HCT116 (cell line): ENCODE results near the gene CRADD. TPM values are rescaled to one million over a fixed set of nuclear protein-coding genes. Genes with fewer than 3 reads are reported as not detected.

Experiments used
- ATAC-seq: fragments of 200-7000 bp; cut with Tn5 transposase; 2 replicates; pipeline ENCODE4 v1.9.1; 2020; ENCODE audit warnings: mild to moderate bottlenecking, moderate library complexity
- BruUV-seq: library from RNA; stranded (reverse); fragments of 400-500 nt; replicated peaks from 2 replicates; lab custom pipeline; 2021; lab: Mats Ljungman, UMichigan
- CTCF ChIA-PET: fragments of 300-600 bp; sonication (Branson Sonifier 250); formaldehyde crosslinking; loops from one replicate; lab custom pipeline; 2021; ENCODE audit warnings: antibody characterized with exemption; lab: Charles Lee
- POLR2A ChIA-PET: fragments of 300-600, 350-600 bp; sonication (Branson Sonifier 250); formaldehyde crosslinking; loops from one replicate; lab custom pipeline; 2021; ENCODE audit warnings: antibody characterized with exemption; lab: Charles Lee
- RAD21 ChIA-PET, 2 experiments: fragments of 300-600 bp; sonication (Branson Sonifier 250); formaldehyde crosslinking; loops; one replicate each; lab custom pipeline; 2023; ENCODE audit warnings: low total read pairs in 2 of 2; ENCODE audit not compliant: uncharacterized antibody in 2 of 2, unreplicated experiment in 2 of 2, low non-redundant PET in 1 of 2; lab: Charles Lee
- DNase-seq: peaks from one replicate; pipeline ENCODE4 v3.0.0-alpha.2; 2010; ENCODE audit warnings: low read depth, low spot score
- H2AFZ ChIP-seq: fragments of 200-600 bp; shearing (Covaris generic), sonication (generic); 2 replicates; pipeline ENCODE4 v1.6.1; 2017; ENCODE audit warnings: low read depth, mixed run types, mixed read lengths, antibody characterized with exemption, low read length; ENCODE audit not compliant: poor library complexity, severe bottlenecking
- H3K27ac ChIP-seq: 2 replicates; pipeline ENCODE4 v1.5.1; 2012; ENCODE audit warnings: low read depth, low read length
- H3K27me3 ChIP-seq: fragments of 200-600 bp; sonication (generic); 2 replicates; pipeline ENCODE4 v1.6.1; 2016; ENCODE audit warnings: mixed run types, low read length, mixed read lengths; ENCODE audit not compliant: insufficient read depth
- H3K36me3 ChIP-seq, 2 experiments: fragments of 200-500 bp in 1 of 2; fragments of 200-600 bp in 1 of 2; sonication (Bioruptor generic) in 1 of 2; sonication (generic) in 1 of 2; 2 replicates each; pipeline versions ENCODE4 v1.5.1 to v1.6.1; 2014 to 2016; ENCODE audit warnings: low read length in 2 of 2, inconsistent platforms in 1 of 2, mixed read lengths in 1 of 2, mixed run types in 1 of 2; ENCODE audit not compliant: insufficient read depth in 2 of 2, control insufficient read depth in 1 of 2
- H3K4me1 ChIP-seq, 2 experiments: fragments of 200-600 bp in 1 of 2; sonication (generic) in 1 of 2; 2 replicates each; pipeline versions ENCODE4 v1.5.1 to v1.6.1; 2012 to 2017; ENCODE audit warnings: low read length in 2 of 2, inconsistent platforms in 1 of 2, mild to moderate bottlenecking in 1 of 2, mixed read lengths in 1 of 2, mixed run types in 1 of 2, moderate library complexity in 1 of 2; ENCODE audit not compliant: insufficient read depth in 2 of 2, control insufficient read depth in 1 of 2
- H3K4me2 ChIP-seq: fragments of 200-600 bp; sonication (generic); 2 replicates; pipeline ENCODE4 v1.6.1; 2017; ENCODE audit warnings: mixed run types, low read length, mixed read lengths
- H3K4me3 ChIP-seq, 2 experiments: fragments of 200-600 bp in 1 of 2; sonication (generic) in 1 of 2; replicated peaks in 1 of 2; 2 replicates each; pipeline ENCODE4 v1.5.1; 2011 to 2016; ENCODE audit warnings: low read length in 2 of 2, control low read depth in 1 of 2, low read depth in 1 of 2, mild to moderate bottlenecking in 1 of 2, mixed read lengths in 1 of 2, mixed run types in 1 of 2
- H3K79me2 ChIP-seq: fragments of 200-600 bp; sonication (generic); 2 replicates; pipeline ENCODE4 v1.6.1; 2017; ENCODE audit warnings: mild to moderate bottlenecking, mixed run types, low read length, moderate library complexity, mixed read lengths; ENCODE audit not compliant: insufficient read depth
- H3K9ac ChIP-seq: fragments of 200-600 bp; sonication (generic); 2 replicates; pipeline ENCODE4 v1.6.1; 2016; ENCODE audit warnings: low read length, mixed read lengths
- H3K9me2 ChIP-seq: fragments of 200-600 bp; sonication (generic), shearing (Covaris generic); 2 replicates; pipeline ENCODE4 v1.6.1; 2017; ENCODE audit warnings: mixed run types, mild to moderate bottlenecking, moderate library complexity; ENCODE audit not compliant: insufficient read depth
- H3K9me3 ChIP-seq, 2 experiments: fragments of 200-500 bp in 1 of 2; fragments of 200-600 bp in 1 of 2; sonication (Bioruptor generic) in 1 of 2; sonication (generic) in 1 of 2; 2 replicates each; pipeline ENCODE4 v1.6.1; 2014 to 2017; ENCODE audit warnings: low read length in 2 of 2, mixed read lengths in 2 of 2, inconsistent platforms in 1 of 2, low read depth in 1 of 2, mild to moderate bottlenecking in 1 of 2, mixed run types in 1 of 2, moderate library complexity in 1 of 2; ENCODE audit not compliant: control insufficient read depth in 1 of 2, insufficient read depth in 1 of 2
- H4K20me1 ChIP-seq: fragments of 200-600 bp; sonication (generic), shearing (Covaris generic); 2 replicates; pipeline ENCODE4 v1.6.1; 2017; ENCODE audit warnings: mixed run types, mild to moderate bottlenecking, moderate library complexity; ENCODE audit not compliant: insufficient read depth
- RAD21 ChIP-seq: IDR thresholded peaks from 2 replicates; pipeline ENCODE4 v1.6.1; 2012; ENCODE audit warnings: low read depth, mild to moderate bottlenecking
- SP1 ChIP-seq: IDR thresholded peaks from 2 replicates; pipeline ENCODE4 v1.6.1; 2012; ENCODE audit warnings: low read depth
- intact Hi-C: fragments of 100-400 bp; cut with micrococcal nuclease; formaldehyde crosslinking; loops from 2 replicates; pipeline ENCODE4 v1.10.0; 2022
- total RNA-seq: library from RNA; stranded (reverse); gene quantifications from one replicate; pipeline ENCODE4 v1.2.1, GENCODE V29; 2021; ENCODE audit not compliant: unreplicated experiment
- TF ChIP-seq, protein P1 (sequence below), 3 experiments: fragments of 200-600 bp in 1 of 3; sonication (generic) in 1 of 3; IDR thresholded peaks in 2 of 3; conservative IDR thresholded peaks in 1 of 3; 2 replicates each; pipeline ENCODE4 v1.5.1; 2012 to 2017; ENCODE audit warnings: low read depth in 2 of 3, low read length in 2 of 3, antibody characterized with exemption in 1 of 3, borderline replicate concordance in 1 of 3, control low read depth in 1 of 3, mild to moderate bottlenecking in 1 of 3, mixed read lengths in 1 of 3, mixed run types in 1 of 3, moderate library complexity in 1 of 3; ENCODE audit not compliant: insufficient read depth in 1 of 3

Gene CRADD
- total RNA-seq, 1 experiment from 2014 or later: 12.2 TPM

DNA sequence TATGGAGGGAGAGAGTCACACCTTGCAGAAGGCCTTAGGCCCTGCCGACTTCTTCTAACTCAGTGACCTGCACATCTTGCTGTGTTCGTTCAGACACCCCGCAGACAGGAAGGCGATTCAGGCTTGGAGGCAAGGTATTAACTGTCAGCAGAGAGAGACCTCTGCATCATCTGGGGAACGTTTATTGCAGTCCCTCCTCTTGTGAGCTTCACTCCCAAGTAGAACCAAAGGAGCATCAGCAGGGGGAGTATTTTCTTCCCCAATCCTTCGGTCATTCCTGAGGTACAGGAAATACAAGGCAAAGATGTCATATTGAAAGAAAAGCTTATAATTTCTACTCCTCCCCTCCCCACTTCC, 217.9 kb downstream of the CRADD start:
- Histone ChIP-seq H3K4me2 (no peak overlapping the region), H3K9me2 (no peaks in the 10 kb centered on the region), H3K79me2 (no peaks in the 10 kb centered on the region), H3K27me3 (no peaks in the 10 kb centered on the region), H3K36me3 (no peaks in the 10 kb centered on the region), H3K9ac (no peak overlapping the region), H2AFZ (no peak overlapping the region), H3K27ac (no peak overlapping the region), H3K4me3 (no peak overlapping the region), H3K9me3 (no peaks in the 10 kb centered on the region)
- CTCF ChIA-PET: no interaction called here
- intact Hi-C loops: no loop called here
- RAD21 ChIA-PET: no interaction called here
- POLR2A ChIA-PET: no interaction called here
- ATAC-seq: no peak
- no TSS peak for BruUV-seq
- TF ChIP-seq SP1: no peak
- TF ChIP-seq, protein P1, sequence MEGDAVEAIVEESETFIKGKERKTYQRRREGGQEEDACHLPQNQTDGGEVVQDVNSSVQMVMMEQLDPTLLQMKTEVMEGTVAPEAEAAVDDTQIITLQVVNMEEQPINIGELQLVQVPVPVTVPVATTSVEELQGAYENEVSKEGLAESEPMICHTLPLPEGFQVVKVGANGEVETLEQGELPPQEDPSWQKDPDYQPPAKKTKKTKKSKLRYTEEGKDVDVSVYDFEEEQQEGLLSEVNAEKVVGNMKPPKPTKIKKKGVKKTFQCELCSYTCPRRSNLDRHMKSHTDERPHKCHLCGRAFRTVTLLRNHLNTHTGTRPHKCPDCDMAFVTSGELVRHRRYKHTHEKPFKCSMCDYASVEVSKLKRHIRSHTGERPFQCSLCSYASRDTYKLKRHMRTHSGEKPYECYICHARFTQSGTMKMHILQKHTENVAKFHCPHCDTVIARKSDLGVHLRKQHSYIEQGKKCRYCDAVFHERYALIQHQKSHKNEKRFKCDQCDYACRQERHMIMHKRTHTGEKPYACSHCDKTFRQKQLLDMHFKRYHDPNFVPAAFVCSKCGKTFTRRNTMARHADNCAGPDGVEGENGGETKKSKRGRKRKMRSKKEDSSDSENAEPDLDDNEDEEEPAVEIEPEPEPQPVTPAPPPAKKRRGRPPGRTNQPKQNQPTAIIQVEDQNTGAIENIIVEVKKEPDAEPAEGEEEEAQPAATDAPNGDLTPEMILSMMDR (IDR thresholded peaks at IDR 0.05 in 2 of 3, conservative IDR thresholded peaks at IDR 0.05 in 1 of 3; ENCODE audit: borderline replicate concordance in 1 of 3, insufficient read depth in 1 of 3, low read depth in 2 of 3, low read length in 2 of 3): 0 out of 6 replicates have a peak, but pooled peaks of 1 of the 3 experiments have one; percentile 8
- TF ChIP-seq, all 23 proteins: peak for 1
- Histone ChIP-seq H3K4me1 (no peaks in the 10 kb centered on the region), H4K20me1 (no peaks in the 10 kb centered on the region)
- no peak for DNase-seq

DNA sequence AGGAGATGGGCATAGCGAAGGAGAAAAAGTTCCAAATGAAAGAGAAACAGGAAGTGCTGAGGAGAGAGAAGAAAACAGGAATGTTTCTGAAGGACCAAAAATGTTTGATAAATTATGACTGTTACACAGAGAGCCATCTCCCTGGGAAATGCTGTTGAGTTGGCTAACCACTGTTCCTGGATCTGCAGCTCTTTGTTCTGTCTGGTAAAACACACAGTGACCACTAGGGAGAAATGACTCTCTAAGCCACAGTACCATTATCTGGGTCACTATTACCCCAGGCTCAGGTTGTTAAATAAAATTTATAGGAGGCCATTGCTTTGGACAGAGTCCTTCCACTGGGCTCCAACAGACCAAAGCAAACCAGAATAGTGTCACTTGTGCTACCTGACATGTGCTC, 219.3 kb downstream of the CRADD start:
- Histone ChIP-seq H3K79me2 (no peaks in the 10 kb centered on the region), H3K9ac (no peak overlapping the region), H3K4me1 (no peaks in the 10 kb centered on the region)
- intact Hi-C loops: no loop called here
- no peak for DNase-seq
- CTCF ChIA-PET: no interaction called here
- BruUV-seq: no TSS peak
- TF ChIP-seq, protein P1 (IDR thresholded peaks at IDR 0.05 in 2 of 3, conservative IDR thresholded peaks at IDR 0.05 in 1 of 3; ENCODE audit: borderline replicate concordance in 1 of 3, insufficient read depth in 1 of 3, low read depth in 2 of 3, low read length in 2 of 3): peak in 2 of 3 experiments; percentile 25 to 33; a peak in 2 of 6 replicates
- no peak for TF ChIP-seq RAD21
- TF ChIP-seq, all 23 proteins: peak for 1
- H2AFZ ChIP-seq: no peak overlapping the region
- no peaks in the 10 kb centered on the region for H3K27me3 ChIP-seq
- peak; percentile 80 for ATAC-seq
- H3K4me3 ChIP-seq: no peak overlapping the region
- ChIA-PET POLR2A (no interaction called here), RAD21 (no interaction called here)
- no peaks in the 10 kb centered on the region for H3K9me3 ChIP-seq
- H3K4me2 ChIP-seq: no peak overlapping the region
- H4K20me1 ChIP-seq: no peaks in the 10 kb centered on the region
- H3K27ac ChIP-seq: no peak overlapping the region
- H3K9me2 ChIP-seq: no peaks in the 10 kb centered on the region
- H3K36me3 ChIP-seq: no peaks in the 10 kb centered on the region
